GM11168 (cell line): Measurements from ENCODE around the gene SLC12A5.
"Not testable (repeated sequence)": the region's sequence is repeated elsewhere in the genome, so short reads cannot be mapped to it uniquely, and the experiment has no call there.

ENCODE experiments used
- in situ Hi-C: fragments of 300-500 bp; cut with MboI; formaldehyde crosslinking; loops from one replicate; pipeline ENCODE4 v1.12.0; 2022; ENCODE audit warnings: low sequenced_read_pairs; ENCODE audit not compliant: unreplicated experiment

SLC12A5 gene

GRCh38 chr20:46093531-46093930, 64.5 kb downstream of the SLC12A5 start:
- in situ Hi-C loops = loop anchor here (5.0 to 10.0 kb wide), 2 partner anchors 76 to 809 kb away; no protein-coding TSS in a partner anchor

DNA sequence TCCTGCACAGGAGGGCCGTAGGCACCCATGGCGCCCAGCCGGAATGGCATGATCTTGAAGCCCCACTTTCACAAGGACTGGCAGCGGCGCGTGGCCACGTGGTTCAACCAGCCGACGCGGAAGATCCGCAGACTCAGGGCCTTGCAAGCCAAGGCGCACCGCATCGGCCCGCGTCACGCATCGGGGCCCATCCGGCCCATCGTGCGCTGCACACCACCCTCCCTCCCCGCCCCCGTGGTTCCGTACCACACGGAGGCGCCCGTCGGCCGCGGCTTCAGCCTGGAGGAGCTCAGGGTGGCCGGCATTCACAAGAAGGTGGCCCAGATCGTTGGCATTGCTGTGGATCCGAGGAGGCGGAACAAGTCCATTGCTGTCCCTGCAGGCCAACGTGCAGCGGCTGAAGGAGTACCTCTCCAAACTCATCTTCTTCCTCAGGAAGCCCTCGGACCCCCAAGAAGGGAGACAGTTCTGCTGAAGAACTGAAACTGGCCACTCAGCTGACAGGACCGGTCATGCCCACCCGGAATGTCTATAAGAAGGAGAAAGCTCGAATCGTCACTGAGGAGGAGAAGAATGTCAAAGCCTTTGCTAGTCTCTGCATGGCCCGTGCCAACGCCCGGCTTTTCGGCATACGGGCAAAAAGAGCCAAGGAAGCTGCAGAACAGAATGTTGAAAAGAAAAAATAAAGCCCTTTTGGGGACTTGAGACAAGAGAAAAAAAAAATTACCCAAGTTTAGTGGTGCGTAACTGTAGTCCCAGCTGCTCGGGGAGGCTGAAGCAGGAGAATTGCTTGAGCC, 70.7 kb downstream of the SLC12A5 start:
- in situ Hi-C loops = loop anchor here (10.0 kb wide), 1 partner anchor 815 kb away; no protein-coding TSS in a partner anchor

DNA sequence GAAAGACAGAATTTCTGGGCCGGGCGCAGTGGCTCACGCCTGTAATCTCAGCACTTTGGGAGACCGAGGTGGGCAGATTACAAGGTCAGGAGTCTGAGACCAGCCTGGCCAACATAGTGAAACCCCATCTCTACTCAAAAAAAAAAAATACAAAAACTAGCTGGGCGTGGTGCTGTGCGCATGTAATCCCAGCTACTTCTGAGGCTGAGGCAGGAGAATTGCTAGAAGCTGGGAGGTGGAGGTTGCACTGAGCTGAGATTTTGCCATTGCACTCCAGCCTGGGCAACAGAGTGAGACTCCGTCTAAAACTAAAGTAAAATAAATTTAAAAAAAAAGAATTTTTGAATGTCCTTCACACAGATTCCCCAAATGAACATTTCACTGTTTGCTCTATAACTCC, 71.4 kb downstream of the SLC12A5 start:
- in situ Hi-C loops = not testable (repeated sequence)

DNA sequence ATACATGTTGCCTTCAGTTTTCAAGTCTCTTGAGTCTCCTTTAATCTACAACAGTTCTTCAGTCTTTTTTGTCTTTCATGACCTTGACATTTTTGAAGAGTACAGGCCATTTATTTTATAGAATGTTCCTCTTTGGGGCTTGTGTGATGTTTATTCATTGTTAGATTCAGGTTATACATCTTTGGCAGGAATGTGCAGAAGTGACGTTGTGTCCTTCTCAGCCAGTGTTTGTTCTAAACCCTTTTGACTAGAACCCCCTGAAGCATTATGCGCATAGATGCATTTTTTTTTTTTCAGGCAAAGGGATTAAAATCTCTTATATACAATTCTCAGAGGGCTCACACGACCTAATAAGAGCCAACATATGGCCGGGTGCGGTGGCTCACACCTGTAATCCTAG, 72.0 kb downstream of the SLC12A5 start:
- in situ Hi-C loops = no loop called here

DNA sequence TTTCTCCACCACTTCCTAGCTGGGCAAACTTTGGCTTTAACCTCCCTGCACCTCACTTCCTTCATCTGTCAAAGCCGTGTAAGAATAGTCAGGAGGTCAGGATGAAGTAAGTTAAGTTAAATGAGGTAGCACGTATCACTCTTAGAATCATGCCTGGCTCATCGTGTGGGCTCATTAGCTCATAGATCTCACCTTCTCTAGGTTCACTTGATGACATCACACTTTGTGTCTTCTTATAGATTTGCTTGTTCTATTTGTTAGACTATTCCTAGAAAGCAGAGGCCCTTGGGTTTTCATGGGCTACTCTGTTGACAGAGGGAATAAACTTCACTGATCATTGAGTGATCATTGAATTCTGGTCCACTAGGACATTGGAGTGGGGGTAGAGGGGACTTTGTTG, 72.9 kb downstream of the SLC12A5 start:
- in situ Hi-C loops = no loop called here

GRCh38 chr20:46102940-46103339, 73.9 kb downstream of the SLC12A5 start:
- in situ Hi-C loops = no loop called here

- in situ Hi-C loops = no loop called here
Measured at GRCh38 chr20:46104262-46104661, 75.2 kb downstream of the SLC12A5 start.

DNA sequence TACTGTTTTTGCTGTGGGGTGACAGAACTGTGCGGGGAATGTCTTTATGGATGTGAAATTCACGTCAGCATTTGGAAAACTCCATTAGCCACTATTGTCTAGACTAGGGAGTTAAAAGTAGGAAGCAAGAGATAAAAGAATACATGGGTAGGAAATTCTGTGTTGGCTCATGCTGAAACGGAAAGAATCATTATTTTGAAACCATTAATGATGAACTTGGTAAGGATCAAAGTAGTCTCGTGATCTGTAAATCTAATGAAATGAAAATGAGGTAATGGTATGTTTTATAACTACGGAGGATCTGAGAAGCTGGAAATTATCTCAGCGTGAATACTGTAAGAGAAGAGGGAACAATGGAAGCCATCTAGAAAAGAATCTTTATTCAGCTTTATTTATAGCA, 78.0 kb downstream of the SLC12A5 start:
- in situ Hi-C loops = no loop called here

DNA sequence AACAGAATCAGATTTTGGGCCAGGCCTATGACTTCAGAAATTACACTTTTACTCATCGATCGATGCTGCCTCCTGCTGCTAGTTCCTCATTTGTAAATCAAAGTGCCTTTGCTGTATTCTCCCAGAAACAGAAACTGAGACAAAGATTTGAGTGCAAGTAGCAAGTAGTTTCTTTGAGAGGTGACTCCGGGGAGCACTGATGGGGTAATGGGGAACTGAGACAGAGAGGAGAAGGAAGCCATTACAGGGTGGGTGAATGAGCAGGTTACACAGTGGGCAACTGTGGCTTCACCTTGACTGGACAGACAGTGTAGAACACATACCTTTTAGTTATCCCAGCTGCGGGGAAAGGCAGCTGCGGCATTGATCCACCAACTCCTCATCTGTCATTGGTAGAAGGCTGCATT, 79.4 kb downstream of the SLC12A5 start:
- in situ Hi-C loops = no loop called here

DNA sequence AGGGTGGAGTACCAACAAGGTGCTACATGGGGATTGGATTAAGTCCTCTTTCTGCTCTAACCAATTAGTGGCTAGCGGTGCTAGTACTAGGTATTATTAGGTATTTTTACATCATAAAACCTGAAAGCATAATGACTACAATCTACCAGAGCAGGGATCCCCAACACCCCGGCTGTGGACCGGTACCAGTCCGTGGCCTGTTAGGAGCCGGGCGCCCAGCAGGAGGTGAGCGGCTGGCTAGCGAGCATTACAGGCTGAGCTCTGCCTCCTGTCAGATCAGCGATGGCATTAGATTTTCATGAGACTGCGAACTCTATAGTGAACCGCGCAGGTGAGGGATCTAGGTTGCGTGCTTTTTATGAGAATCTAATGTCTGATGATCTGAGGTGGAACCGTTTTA, 80.0 kb downstream of the SLC12A5 start:
- in situ Hi-C loops = no loop called here
